Left renal cortex interstitium (tissue), 4 donors: ENCODE data around the gene ZBTB37. TPM values are rescaled to one million over a fixed set of nuclear protein-coding genes. Genes with fewer than 3 reads are reported as not detected.

Experiments used
- polyA plus RNA-seq, 4 donors: library from polyadenylated mRNA; unstranded; fragments of 120-200 nt; gene quantifications; one replicate each; pipeline ENCODE4 v1.2.1, GENCODE V29; 2013; ENCODE audit not compliant: insufficient read length in 4 of 4

The ZBTB37 gene
- polyA plus RNA-seq, 4 donors, result 6.1 to 13.3 (median 9.0) TPM

Other genes with a start within 250 kb of the ZBTB37 start
- gene TEX50, start 233.0 kb upstream of the ZBTB37 start, polyA plus RNA-seq, result not detected
- gene ANKRD45, start 198.5 kb upstream of the ZBTB37 start, polyA plus RNA-seq, result 1 to 10 TPM; 4.8 to 5.6 (median 5.3) TPM
- gene KLHL20, start 153.4 kb upstream of the ZBTB37 start, polyA plus RNA-seq, result 10 to 100 TPM; 22.1 to 25.5 (median 24.4) TPM
- 10 to 100 TPM; 24.5 to 29.6 (median 26.3) TPM for gene DARS2, start 43.7 kb upstream of the ZBTB37 start, polyA plus RNA-seq
- 10 to 100 TPM; 10.6 to 12.2 (median 11.2) TPM for gene CENPL, start 43.5 kb upstream of the ZBTB37 start, polyA plus RNA-seq
- gene GAS5, start 391 bp upstream of the ZBTB37 start, polyA plus RNA-seq, result 100 to 1,000 TPM; 520 to 711 (median 651) TPM
- gene SERPINC1, start 48.9 kb downstream of the ZBTB37 start, polyA plus RNA-seq, result 10 to 100 TPM in 1 of 4 donors, under 1 TPM in 3; 0.27 to 10.1 (median 0.45) TPM
- 10 to 100 TPM; 10.0 to 15.9 (median 11.6) TPM for gene RC3H1, start 154.0 kb downstream of the ZBTB37 start, polyA plus RNA-seq